Tibial artery (tissue), 4 donors: ENCODE measurements around the gene SEL1L3.

ENCODE experiments used
- DNase-seq, 2 donors: peaks; one replicate each; pipeline ENCODE4 v3.0.0-alpha.2; 2019
- H3K27ac ChIP-seq, 2 donors: fragments of 200-600 bp; sonication (generic) in 1 of 2; 1 replicate in 1 of 2; 2 replicates in 1 of 2; pipeline ENCODE4 v1.5.1; 2018 to 2019; ENCODE audit warnings: mild to moderate bottlenecking in 1 of 2
- H3K27me3 ChIP-seq, 2 donors: fragments of 200-600 bp; sonication (generic) in 1 of 2; one replicate each; pipeline versions ENCODE4 v1.5.1 to v1.6.0; 2016 to 2019
- H3K36me3 ChIP-seq, 3 donors: fragments of 200-600 bp; sonication (generic) in 2 of 3; one replicate each; pipeline ENCODE4 v1.5.1; 2016 to 2019; ENCODE audit warnings: mild to moderate bottlenecking in 2 of 3
- H3K4me1 ChIP-seq, 4 donors: fragments of 200-600 bp; sonication (generic) in 2 of 4; 1 replicate in 3 of 4; 2 replicates in 1 of 4; pipeline ENCODE4 v1.5.1; 2016 to 2019
- H3K4me3 ChIP-seq, 2 donors: fragments of 200-600 bp; sonication (generic) in 1 of 2; 1 replicate in 1 of 2; 2 replicates in 1 of 2; pipeline ENCODE4 v1.5.1; 2018 to 2019; ENCODE audit warnings: mild to moderate bottlenecking in 2 of 2
- H3K9me3 ChIP-seq, 3 donors: fragments of 200-600 bp; sonication (generic) in 1 of 3; one replicate each; pipeline ENCODE4 v1.5.1; 2016 to 2019
- CTCF ChIP-seq, 2 experiments: fragments of 200-600 bp in 1 of 2; fragments of 450-650 bp in 1 of 2; IDR thresholded peaks; one replicate each; pipeline ENCODE4 v1.5.1; 2017 to 2019; ENCODE audit warnings: antibody characterized with exemption in 2 of 2, mild to moderate bottlenecking in 1 of 2, moderate library complexity in 1 of 2
- intact Hi-C: fragments of 100-400 bp; cut with DNase I; formaldehyde crosslinking; loops from one replicate; pipeline ENCODE4 v1.15.0; 2023; ENCODE audit warnings: low total_unique reads

SEL1L3 gene

GRCh38 chr4:25767877-25768725 lies 94.7 kb downstream of the SEL1L3 start:
- peak in 1 of 2 donors; percentile 31 for DNase-seq
- Histone ChIP-seq H3K27me3 (no peaks in the 10 kb centered on the region), H3K4me3 (no peak overlapping the region), H3K27ac (no peak overlapping the region), H3K9me3 (no peaks in the 10 kb centered on the region), H3K36me3 (no peaks in the 10 kb centered on the region), H3K4me1 (no peaks in the 10 kb centered on the region)
- TF ChIP-seq CTCF (IDR thresholded peaks at IDR 0.05), result peak in 1 of 2 experiments; percentile 48
- intact Hi-C loops, result loop anchor here (10.0 kb wide), 1 partner anchor 323 kb away; no protein-coding TSS in a partner anchor

GRCh38 chr4:25760518-25761157 lies 102.2 kb downstream of the SEL1L3 start:
- Histone ChIP-seq H3K36me3 (no peaks in the 10 kb centered on the region), H3K9me3 (no peaks in the 10 kb centered on the region), H3K27me3 (no peaks in the 10 kb centered on the region), H3K4me3 (no peak overlapping the region), H3K4me1 (no peaks in the 10 kb centered on the region), H3K27ac (no peak overlapping the region)
- TF ChIP-seq CTCF (IDR thresholded peaks at IDR 0.05), result no peak
- no peak for DNase-seq
- intact Hi-C loops, result loop anchor here (10.0 kb wide), 1 partner anchor 316 kb away; no protein-coding TSS in a partner anchor

GRCh38 chr4:25760048-25760447 lies 102.7 kb downstream of the SEL1L3 start:
- Histone ChIP-seq H3K36me3 (no peaks in the 10 kb centered on the region), H3K4me3 (no peak overlapping the region), H3K9me3 (no peaks in the 10 kb centered on the region), H3K4me1 (no peaks in the 10 kb centered on the region), H3K27me3 (no peaks in the 10 kb centered on the region), H3K27ac (no peak overlapping the region)
- DNase-seq, result no peak
- TF ChIP-seq CTCF (IDR thresholded peaks at IDR 0.05), result no peak
- intact Hi-C loops, result loop anchor here (10.0 kb wide), 1 partner anchor 315 kb away; no protein-coding TSS in a partner anchor

- Histone ChIP-seq H3K4me3 (no peak overlapping the region), H3K27me3 (no peaks in the 10 kb centered on the region), H3K27ac (no peak overlapping the region), H3K36me3 (no peaks in the 10 kb centered on the region), H3K4me1 (no peaks in the 10 kb centered on the region), H3K9me3 (no peaks in the 10 kb centered on the region)
- intact Hi-C loops, result no loop called here
- TF ChIP-seq CTCF (IDR thresholded peaks at IDR 0.05), result no peak
- no peak for DNase-seq
Measured at GRCh38 chr4:25759101-25759500, 103.7 kb downstream of the SEL1L3 start.

- no peak for DNase-seq
- H3K27ac ChIP-seq, result no peak overlapping the region
- H3K4me3 ChIP-seq, result no peak overlapping the region
- H3K4me1 ChIP-seq, result no peaks in the 10 kb centered on the region
- intact Hi-C loops, result no loop called here
- H3K36me3 ChIP-seq, result no peaks in the 10 kb centered on the region
- no peak for TF ChIP-seq CTCF (IDR thresholded peaks at IDR 0.05)
- H3K9me3 ChIP-seq, result no peaks in the 10 kb centered on the region
- no peaks in the 10 kb centered on the region for H3K27me3 ChIP-seq
Measured at GRCh38 chr4:25757452-25757851, 105.3 kb downstream of the SEL1L3 start.
